Fibroblast of skin of left quadriceps (primary cell): Measurements from ENCODE around the gene OR51G1.
A peak's percentile ranks its signal among the peaks of the same experiment; 100 is the strongest.
"Not testable (repeated sequence)": the region's sequence is repeated elsewhere in the genome, so short reads cannot be mapped to it uniquely, and the experiment has no call there.

Experiments
- DNase-seq, 2 experiments: peaks; one replicate each; pipeline ENCODE4 v3.0.0-alpha.2; 2013; ENCODE audit warnings: low read depth in 2 of 2

OR51G1 gene

GRCh38 chr11:4924239-4924638, at the start of gene OR51G1:
TSS of gene OR51G1 (minus strand) at chr11:4924339. CDS start at chr11:4924339, 0 bp downstream.
- DNase-seq = no peak

GRCh38 chr11:4962816-4963215, 38.7 kb upstream of the OR51G1 start:
- no peak for DNase-seq

GRCh38 chr11:4960877-4961276, 36.7 kb upstream of the OR51G1 start:
- DNase-seq = no peak

- DNase-seq = no peak
These were observed 33.3 kb upstream of the OR51G1 start for GRCh38 chr11:4957396-4957795.

- DNase-seq = not testable (repeated sequence)
These were observed 31.5 kb upstream of the OR51G1 start, which contains the start of gene OR51A2 for GRCh38 chr11:4955613-4956012. TSS of gene OR51A2 (minus strand) at chr11:4955713. CDS start at chr11:4955713, 0 bp downstream.

GRCh38 chr11:4947505-4947904, 23.4 kb upstream of the OR51G1 start, which contains the start of gene OR51A4:
TSS of gene OR51A4 (minus strand) at chr11:4947605. CDS start at chr11:4947100, 505 bp downstream.
- DNase-seq = no peak

- DNase-seq = no peak
These were observed 12.6 kb upstream of the OR51G1 start for GRCh38 chr11:4936745-4937144.

GRCh38 chr11:4932751-4933150, 8.6 kb upstream of the OR51G1 start:
- no peak for DNase-seq

GRCh38 chr11:4926608-4927007, 2.5 kb upstream of the OR51G1 start:
- no peak for DNase-seq

GRCh38 chr11:4922304-4922703, 1.8 kb downstream of the OR51G1 start:
- no peak for DNase-seq

GRCh38 chr11:4921796-4922195, 2.3 kb downstream of the OR51G1 start:
- no peak for DNase-seq

- no peak for DNase-seq
These were observed 4.9 kb downstream of the OR51G1 start, which contains the start of gene OR51G2 for GRCh38 chr11:4919250-4919649. TSS of gene OR51G2 (minus strand) at chr11:4919350. CDS start at chr11:4915663, 3,687 bp downstream.

- DNase-seq = no peak
These were observed 7.6 kb downstream of the OR51G1 start for GRCh38 chr11:4916581-4916980.

- no peak for DNase-seq
These were observed 20.7 kb downstream of the OR51G1 start, which contains the start of gene OR51A7 for GRCh38 chr11:4903484-4903883. TSS of gene OR51A7 (plus strand) at chr11:4903783. CDS start at chr11:4907370, 3,587 bp downstream.

GRCh38 chr11:4891996-4892640, 32.0 kb downstream of the OR51G1 start:
- DNase-seq = peak; percentile 75

GRCh38 chr11:4890279-4890678, 33.9 kb downstream of the OR51G1 start:
- DNase-seq = no peak

GRCh38 chr11:4887591-4887990, 36.5 kb downstream of the OR51G1 start:
- DNase-seq = no peak

GRCh38 chr11:4886186-4886585, 38.0 kb downstream of the OR51G1 start:
- no peak for DNase-seq

- no peak for DNase-seq
These were observed 39.8 kb downstream of the OR51G1 start for GRCh38 chr11:4884361-4884760.

- no peak for DNase-seq
These were observed 41.6 kb downstream of the OR51G1 start for GRCh38 chr11:4882543-4882942.

- no peak for DNase-seq
These were observed 42.2 kb downstream of the OR51G1 start, which contains the start of gene OR51T1 for GRCh38 chr11:4881860-4882500. TSS of gene OR51T1 (plus strand) at chr11:4881900. CDS start at chr11:4881900, 0 bp downstream.

GRCh38 chr11:4881188-4881587, 43.0 kb downstream of the OR51G1 start:
- no peak for DNase-seq
